Suprapubic skin (tissue), 4 donors: Measurements from ENCODE around the gene MYH6.

Experiments
- CTCF ChIP-seq, 2 donors: fragments of 200-600 bp in 1 of 2; fragments of 450-650 bp in 1 of 2; sonication (generic) in 1 of 2; IDR thresholded peaks; one replicate each; pipeline ENCODE4 v1.5.1; 2016 to 2019; ENCODE audit warnings: antibody characterized with exemption in 2 of 2, mild to moderate bottlenecking in 1 of 2, moderate library complexity in 1 of 2
- EP300 ChIP-seq: sonication (generic); formaldehyde crosslinking; IDR thresholded peaks from one replicate; pipeline ENCODE4 v1.6.1; 2017; ENCODE audit warnings: antibody characterized with exemption
- POLR2A ChIP-seq, 2 donors: fragments of 450-650 bp; IDR thresholded peaks; one replicate each; pipeline ENCODE4 v1.6.1; 2017; ENCODE audit warnings: antibody characterized with exemption in 2 of 2, mild to moderate bottlenecking in 2 of 2, moderate library complexity in 2 of 2
- POLR2AphosphoS5 ChIP-seq, 3 donors: sonication (generic); formaldehyde crosslinking; IDR thresholded peaks; one replicate each; pipeline ENCODE4 v1.6.1; 2017; ENCODE audit warnings: antibody characterized with exemption in 3 of 3

GRCh38 chr14:23345987-23346692 is 61.9 kb downstream of the MYH6 start:
- TF ChIP-seq CTCF (IDR thresholded peaks at IDR 0.05), result no peak
- TF ChIP-seq EP300, result no peak
- TF ChIP-seq POLR2A (IDR thresholded peaks at IDR 0.05), result no peak
- TF ChIP-seq POLR2AphosphoS5 (IDR thresholded peaks at IDR 0.05), result no peak
